HEK293 (cell line): ENCODE measurements around the gene DCTN3.
A peak's percentile ranks its signal among the peaks of the same experiment; 100 is the strongest.

Source experiments
- TF ChIP-seq, protein P1 (sequence below): fragments of 450-650 bp; formaldehyde crosslinking; IDR thresholded peaks from 2 replicates; pipeline ENCODE4 v1.5.0; 2017; ENCODE audit warnings: missing biosample characterization, missing genetic modification characterization, borderline replicate concordance
- TF ChIP-seq, protein P2 (sequence below): fragments of 450-650 bp; formaldehyde crosslinking; IDR thresholded peaks from 2 replicates; pipeline ENCODE4 v1.5.1; 2016; ENCODE audit warnings: missing biosample characterization, missing genetic modification characterization

GRCh38 chr9:34612788-34613390 lies 7.4 kb downstream of the DCTN3 start:
- TF ChIP-seq, protein P1, sequence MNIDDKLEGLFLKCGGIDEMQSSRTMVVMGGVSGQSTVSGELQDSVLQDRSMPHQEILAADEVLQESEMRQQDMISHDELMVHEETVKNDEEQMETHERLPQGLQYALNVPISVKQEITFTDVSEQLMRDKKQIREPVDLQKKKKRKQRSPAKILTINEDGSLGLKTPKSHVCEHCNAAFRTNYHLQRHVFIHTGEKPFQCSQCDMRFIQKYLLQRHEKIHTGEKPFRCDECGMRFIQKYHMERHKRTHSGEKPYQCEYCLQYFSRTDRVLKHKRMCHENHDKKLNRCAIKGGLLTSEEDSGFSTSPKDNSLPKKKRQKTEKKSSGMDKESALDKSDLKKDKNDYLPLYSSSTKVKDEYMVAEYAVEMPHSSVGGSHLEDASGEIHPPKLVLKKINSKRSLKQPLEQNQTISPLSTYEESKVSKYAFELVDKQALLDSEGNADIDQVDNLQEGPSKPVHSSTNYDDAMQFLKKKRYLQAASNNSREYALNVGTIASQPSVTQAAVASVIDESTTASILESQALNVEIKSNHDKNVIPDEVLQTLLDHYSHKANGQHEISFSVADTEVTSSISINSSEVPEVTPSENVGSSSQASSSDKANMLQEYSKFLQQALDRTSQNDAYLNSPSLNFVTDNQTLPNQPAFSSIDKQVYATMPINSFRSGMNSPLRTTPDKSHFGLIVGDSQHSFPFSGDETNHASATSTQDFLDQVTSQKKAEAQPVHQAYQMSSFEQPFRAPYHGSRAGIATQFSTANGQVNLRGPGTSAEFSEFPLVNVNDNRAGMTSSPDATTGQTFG (tag by site-specific recombination): no peak
- TF ChIP-seq, protein P2, sequence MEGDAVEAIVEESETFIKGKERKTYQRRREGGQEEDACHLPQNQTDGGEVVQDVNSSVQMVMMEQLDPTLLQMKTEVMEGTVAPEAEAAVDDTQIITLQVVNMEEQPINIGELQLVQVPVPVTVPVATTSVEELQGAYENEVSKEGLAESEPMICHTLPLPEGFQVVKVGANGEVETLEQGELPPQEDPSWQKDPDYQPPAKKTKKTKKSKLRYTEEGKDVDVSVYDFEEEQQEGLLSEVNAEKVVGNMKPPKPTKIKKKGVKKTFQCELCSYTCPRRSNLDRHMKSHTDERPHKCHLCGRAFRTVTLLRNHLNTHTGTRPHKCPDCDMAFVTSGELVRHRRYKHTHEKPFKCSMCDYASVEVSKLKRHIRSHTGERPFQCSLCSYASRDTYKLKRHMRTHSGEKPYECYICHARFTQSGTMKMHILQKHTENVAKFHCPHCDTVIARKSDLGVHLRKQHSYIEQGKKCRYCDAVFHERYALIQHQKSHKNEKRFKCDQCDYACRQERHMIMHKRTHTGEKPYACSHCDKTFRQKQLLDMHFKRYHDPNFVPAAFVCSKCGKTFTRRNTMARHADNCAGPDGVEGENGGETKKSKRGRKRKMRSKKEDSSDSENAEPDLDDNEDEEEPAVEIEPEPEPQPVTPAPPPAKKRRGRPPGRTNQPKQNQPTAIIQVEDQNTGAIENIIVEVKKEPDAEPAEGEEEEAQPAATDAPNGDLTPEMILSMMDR (tag by site-specific recombination): peak; percentile 67
